Endothelial cell (in vitro differentiated cells): Measurements from ENCODE around the gene MAGIX. TPM values are rescaled to one million over a fixed set of nuclear protein-coding genes. Genes with fewer than 3 reads are reported as not detected.

ENCODE experiments used
- DNase-seq: peaks from one replicate; pipeline ENCODE4 v3.0.0; 2021; ENCODE audit warnings: low spot score
- H3K27ac Mint-ChIP-seq: one replicate; pipeline ENCODE4 v1.8.0; 2021; ENCODE audit warnings: mixed read lengths, inconsistent platforms; ENCODE audit not compliant: unreplicated experiment
- H3K27me3 Mint-ChIP-seq: one replicate; pipeline ENCODE4 v1.8.0; 2021; ENCODE audit warnings: mild to moderate bottlenecking, moderate library complexity, mixed read lengths, inconsistent platforms; ENCODE audit not compliant: unreplicated experiment
- H3K36me3 Mint-ChIP-seq: one replicate; pipeline ENCODE4 v1.8.0; 2021; ENCODE audit warnings: mild to moderate bottlenecking, low read depth, mixed read lengths, inconsistent platforms; ENCODE audit not compliant: unreplicated experiment
- H3K4me1 Mint-ChIP-seq: one replicate; pipeline ENCODE4 v1.8.0; 2021; ENCODE audit warnings: mild to moderate bottlenecking, mixed read lengths, inconsistent platforms; ENCODE audit not compliant: unreplicated experiment
- H3K4me3 Mint-ChIP-seq: one replicate; pipeline ENCODE4 v1.8.0; 2021; ENCODE audit warnings: mild to moderate bottlenecking, mixed read lengths, inconsistent platforms; ENCODE audit not compliant: unreplicated experiment
- H3K9me3 Mint-ChIP-seq: one replicate; pipeline ENCODE4 v1.8.0; 2021; ENCODE audit warnings: mixed read lengths, inconsistent platforms; ENCODE audit not compliant: unreplicated experiment
- CTCF ChIP-seq: fragments of 200-600 bp; sonication (generic); IDR thresholded peaks from one replicate; pipeline ENCODE4 v1.5.0; 2021; ENCODE audit warnings: antibody characterized with exemption; ENCODE audit not compliant: unreplicated experiment
- long read RNA-seq: library from polyadenylated mRNA; unstranded; transcript quantifications from one replicate; pipeline ENCODE4 v2.0.0, GENCODE V29; 2020; ENCODE audit not compliant: unreplicated experiment
- total RNA-seq: library from RNA; stranded (reverse); fragmentation: NEBNext Ultra II Directional; extraction: Animal tissue kit (Norgen Biotek cat#: 25700); gene quantifications from one replicate; pipeline ENCODE4 v1.2.1, GENCODE V29; 2021; ENCODE audit not compliant: unreplicated experiment

MAGIX gene
- total RNA-seq = 1.2 TPM
- long read RNA-seq, partial matches to known transcripts = 0 of 1 reads
- long read RNA-seq, other reads (novel, unspliced or antisense) = 1 of 1 reads

DNA sequence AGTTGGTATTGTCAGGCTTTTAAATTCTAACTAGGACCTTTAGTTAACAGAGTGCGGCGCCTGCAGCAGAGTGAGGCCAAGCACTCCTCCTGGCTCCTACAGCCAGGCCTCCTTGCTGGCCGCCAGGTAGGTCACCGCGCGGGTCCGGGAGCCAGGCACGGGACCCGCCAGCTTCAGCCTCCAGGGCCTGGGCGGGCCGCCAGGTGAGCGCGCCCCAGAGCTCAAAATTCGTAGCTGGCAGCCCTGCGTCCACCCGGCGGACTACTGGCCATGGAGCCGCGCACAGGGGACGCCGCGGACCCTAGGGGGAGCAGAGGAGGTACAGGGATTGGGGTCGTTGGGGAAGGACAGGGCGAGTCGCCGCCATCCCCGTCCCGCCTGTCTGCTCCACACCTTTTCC, at the start of gene MAGIX:
Gene MAGIX (plus strand): TSS at position 139 of the 400 bp plus-strand sequence. CDS start 132 bp downstream, at position 271.
- peak within 1 kb of the TSS; percentile 37 for H3K4me3 Mint-ChIP-seq
- no peak for DNase-seq
- H3K9me3 Mint-ChIP-seq = no peaks in the 10 kb centered on the region
- H3K27me3 Mint-ChIP-seq = peaks cover 16% of the 10 kb centered on the region
- H3K27ac Mint-ChIP-seq = no peak within 1 kb of the TSS
- H3K36me3 Mint-ChIP-seq = no peaks in the 10 kb centered on the region
- no peak for TF ChIP-seq CTCF
- H3K4me1 Mint-ChIP-seq = peaks cover 13% of the 10 kb centered on the region

DNA sequence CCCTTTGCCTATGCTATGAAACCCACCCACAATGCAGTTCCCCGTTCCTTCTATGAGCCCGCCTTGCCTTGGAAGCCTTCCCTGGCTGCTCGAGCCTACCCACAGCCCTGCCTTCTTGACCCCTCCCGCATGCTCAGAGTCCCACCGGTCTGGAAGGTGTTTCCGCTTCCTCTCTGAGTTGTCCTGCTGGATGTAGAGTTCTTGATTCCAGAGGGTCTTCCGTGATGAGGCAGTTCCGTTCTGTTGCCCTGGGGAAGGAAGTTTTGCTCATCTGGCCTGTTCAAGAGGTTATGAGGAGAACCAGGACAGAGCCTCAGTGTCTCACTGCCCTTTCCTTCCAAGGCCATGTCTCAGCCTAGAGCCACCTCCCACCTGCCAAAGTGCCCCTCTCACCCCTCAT, 46.5 kb upstream of the MAGIX start:
- Mint-ChIP-seq H3K9me3 (no peaks in the 10 kb centered on the region), H3K4me3 (no peak overlapping the region), H3K27ac (no peak overlapping the region), H3K36me3 (peaks cover 19% of the 10 kb centered on the region), H3K27me3 (no peaks in the 10 kb centered on the region), H3K4me1 (no peaks in the 10 kb centered on the region)
- no peak for TF ChIP-seq CTCF
- no peak for DNase-seq

- Mint-ChIP-seq H3K27ac (peak overlapping the region; percentile 21), H3K36me3 (peaks cover 24% of the 10 kb centered on the region), H3K4me1 (no peaks in the 10 kb centered on the region), H3K27me3 (peaks cover 2% of the 10 kb centered on the region), H3K4me3 (peak overlapping the region; percentile 73), H3K9me3 (no peaks in the 10 kb centered on the region)
- no peak for TF ChIP-seq CTCF
- no peak for DNase-seq
Observed at GRCh38 chrX:49116716-49117115, 45.8 kb upstream of the MAGIX start.

GRCh38 chrX:49117581-49117980, 45.0 kb upstream of the MAGIX start:
- no peaks in the 10 kb centered on the region for H3K4me1 Mint-ChIP-seq
- no peak for TF ChIP-seq CTCF
- no peak overlapping the region for H3K4me3 Mint-ChIP-seq
- no peak for DNase-seq
- no peak overlapping the region for H3K27ac Mint-ChIP-seq
- H3K36me3 Mint-ChIP-seq = peaks cover 24% of the 10 kb centered on the region
- peaks cover 3% of the 10 kb centered on the region for H3K27me3 Mint-ChIP-seq
- no peaks in the 10 kb centered on the region for H3K9me3 Mint-ChIP-seq

DNA sequence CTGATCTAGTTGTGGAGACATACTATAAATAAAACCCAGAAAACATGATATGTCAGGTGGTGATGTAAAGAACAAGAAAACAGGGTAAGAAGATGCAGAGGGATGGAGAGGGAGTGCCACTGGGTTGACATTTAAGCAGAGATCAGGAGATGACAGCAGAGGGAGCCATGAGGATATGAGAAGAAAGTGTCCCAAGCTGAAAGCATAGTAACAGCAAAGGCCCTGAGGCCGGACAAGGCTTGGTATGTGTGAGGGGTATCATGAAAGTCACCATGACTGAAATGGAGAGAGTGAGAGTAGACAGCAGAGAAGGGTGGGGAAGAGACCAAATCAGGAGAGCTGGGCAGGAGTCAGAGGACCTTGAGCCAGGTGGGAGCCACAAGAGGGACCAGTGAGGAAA, 42.5 kb upstream of the MAGIX start:
- no peak for DNase-seq
- no peak for TF ChIP-seq CTCF
- Mint-ChIP-seq H3K36me3 (peaks cover 30% of the 10 kb centered on the region), H3K4me3 (peak overlapping the region; percentile 51), H3K4me1 (peaks cover 9% of the 10 kb centered on the region), H3K27me3 (peaks cover 4% of the 10 kb centered on the region), H3K27ac (peak overlapping the region; percentile 42), H3K9me3 (no peaks in the 10 kb centered on the region)
